D721Med (cell line): Measurements from ENCODE around the gene SUPT20HL2.

Source experiments
- DNase-seq: peaks from one replicate; pipeline ENCODE4 v3.0.0; 2011; ENCODE audit warnings: low spot score; ENCODE audit not compliant: insufficient read length
- FAIRE-seq: peaks from 2 replicates; lab custom pipeline; 2011; peaks lifted over from hg19 to GRCh38; lab: Jason Lieb, UNC
- TF ChIP-seq, protein P1 (sequence below): IDR thresholded peaks from 2 replicates; pipeline ENCODE4 v1.5.1; 2012; ENCODE audit warnings: mild to moderate bottlenecking, control low read depth; ENCODE audit not compliant: insufficient read depth; ENCODE audit errors: missing control alignments

SUPT20HL2 gene

DNA sequence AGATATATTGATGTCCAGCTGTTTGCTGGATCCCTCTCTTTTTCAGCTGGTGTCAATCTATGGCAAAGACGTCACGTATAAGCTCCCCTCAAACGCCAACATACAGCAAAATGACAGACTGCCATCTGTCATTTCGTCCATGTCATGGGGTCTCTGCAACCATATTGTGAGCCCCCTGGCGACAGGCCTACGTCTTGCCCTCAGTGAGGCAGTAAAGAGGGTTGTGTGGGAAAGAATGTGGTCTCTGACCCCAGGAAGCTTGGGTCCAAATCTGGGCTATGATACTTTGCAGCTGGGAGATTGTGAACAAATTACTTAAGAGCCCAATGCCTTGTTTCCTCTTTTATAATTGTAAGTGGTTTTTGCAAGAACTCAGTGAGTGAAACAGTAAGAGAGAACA is 7.4 kb downstream of the SUPT20HL2 start:
- no peak for FAIRE-seq
- TF ChIP-seq, protein P1, sequence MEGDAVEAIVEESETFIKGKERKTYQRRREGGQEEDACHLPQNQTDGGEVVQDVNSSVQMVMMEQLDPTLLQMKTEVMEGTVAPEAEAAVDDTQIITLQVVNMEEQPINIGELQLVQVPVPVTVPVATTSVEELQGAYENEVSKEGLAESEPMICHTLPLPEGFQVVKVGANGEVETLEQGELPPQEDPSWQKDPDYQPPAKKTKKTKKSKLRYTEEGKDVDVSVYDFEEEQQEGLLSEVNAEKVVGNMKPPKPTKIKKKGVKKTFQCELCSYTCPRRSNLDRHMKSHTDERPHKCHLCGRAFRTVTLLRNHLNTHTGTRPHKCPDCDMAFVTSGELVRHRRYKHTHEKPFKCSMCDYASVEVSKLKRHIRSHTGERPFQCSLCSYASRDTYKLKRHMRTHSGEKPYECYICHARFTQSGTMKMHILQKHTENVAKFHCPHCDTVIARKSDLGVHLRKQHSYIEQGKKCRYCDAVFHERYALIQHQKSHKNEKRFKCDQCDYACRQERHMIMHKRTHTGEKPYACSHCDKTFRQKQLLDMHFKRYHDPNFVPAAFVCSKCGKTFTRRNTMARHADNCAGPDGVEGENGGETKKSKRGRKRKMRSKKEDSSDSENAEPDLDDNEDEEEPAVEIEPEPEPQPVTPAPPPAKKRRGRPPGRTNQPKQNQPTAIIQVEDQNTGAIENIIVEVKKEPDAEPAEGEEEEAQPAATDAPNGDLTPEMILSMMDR: no peak
- no peak for DNase-seq

DNA sequence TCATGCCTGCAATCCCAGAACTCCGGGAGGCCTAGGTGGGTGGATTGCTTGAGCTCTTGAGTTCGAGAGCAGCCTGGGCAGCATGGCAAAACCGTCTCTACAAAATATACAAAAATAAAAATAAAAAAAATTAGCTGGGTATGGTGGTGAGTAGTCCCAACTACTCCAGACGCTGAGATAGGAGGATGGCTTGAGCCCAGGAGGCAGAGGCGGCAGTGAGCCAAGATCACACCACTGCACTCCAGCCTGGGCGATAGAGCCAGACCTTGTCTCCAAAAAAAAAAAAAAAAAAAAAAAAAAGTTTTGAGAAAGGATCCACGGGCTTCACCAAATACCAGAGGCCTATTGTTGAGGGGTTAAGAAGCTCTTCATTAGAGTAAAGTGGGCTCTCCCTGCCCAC is 8.0 kb downstream of the SUPT20HL2 start:
- FAIRE-seq: no peak
- no peak for DNase-seq
- TF ChIP-seq, protein P1: no peak

DNA sequence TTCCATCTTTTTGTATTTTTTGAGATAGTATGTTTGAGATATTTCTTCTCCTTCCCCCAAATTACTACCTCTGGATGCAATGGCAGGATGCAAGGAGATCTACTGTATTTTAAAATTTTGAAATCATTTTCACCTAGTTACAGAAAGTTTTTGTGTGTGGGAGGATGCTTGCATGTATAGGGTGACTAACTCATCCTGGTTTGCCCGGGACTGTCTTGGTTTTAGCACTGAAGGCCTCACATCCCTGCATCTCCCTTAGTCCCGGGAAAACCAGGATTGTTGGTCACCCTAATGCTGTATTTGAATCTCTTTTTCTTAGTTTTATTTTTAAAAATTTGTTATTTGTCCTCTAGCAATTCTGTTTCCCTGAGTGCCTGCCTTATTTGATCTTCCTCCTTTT is 12.1 kb downstream of the SUPT20HL2 start:
- FAIRE-seq: no peak
- TF ChIP-seq, protein P1: no peak
- no peak for DNase-seq

DNA sequence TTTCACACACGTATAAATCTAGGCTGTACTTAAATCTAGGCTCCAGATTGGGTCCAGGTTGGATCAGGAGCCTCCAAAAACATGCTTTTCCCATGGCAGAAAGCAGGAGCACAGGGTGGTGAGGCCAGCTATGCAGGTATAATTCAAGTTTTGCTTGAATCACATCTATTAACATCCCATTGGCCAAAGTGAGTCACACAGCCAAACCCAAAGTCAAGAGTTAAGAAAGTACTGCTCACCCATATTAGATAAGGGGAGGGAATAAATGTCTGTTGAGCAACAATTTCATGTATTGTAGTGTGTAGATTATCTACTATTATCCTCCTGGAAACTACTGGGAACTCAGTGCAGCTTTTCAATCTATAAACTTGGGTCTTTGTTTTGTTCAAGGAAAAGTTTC is 12.8 kb downstream of the SUPT20HL2 start:
- TF ChIP-seq, protein P1: no peak
- DNase-seq: no peak
- no peak for FAIRE-seq

DNA sequence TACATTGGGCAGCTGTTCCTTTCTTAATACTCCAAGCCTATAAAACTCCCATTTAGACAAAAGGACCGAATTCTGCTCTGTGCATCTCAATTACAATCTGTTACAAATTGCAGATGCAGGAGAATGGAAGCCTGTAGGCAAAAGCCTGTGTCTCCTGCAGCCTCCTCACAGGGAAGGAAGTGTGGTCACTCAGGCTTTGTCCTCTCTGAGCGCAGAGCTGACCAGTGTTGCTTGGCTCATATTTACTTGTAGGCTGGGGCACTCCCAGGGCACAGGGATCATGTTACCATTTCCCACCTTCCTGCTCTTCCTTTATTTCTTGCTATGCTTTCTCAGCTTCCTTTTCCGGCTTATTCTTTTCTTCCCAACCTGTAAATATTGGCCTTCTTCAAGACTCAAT is 15.7 kb downstream of the SUPT20HL2 start:
- DNase-seq: no peak
- FAIRE-seq: no peak
- TF ChIP-seq, protein P1: no peak

DNA sequence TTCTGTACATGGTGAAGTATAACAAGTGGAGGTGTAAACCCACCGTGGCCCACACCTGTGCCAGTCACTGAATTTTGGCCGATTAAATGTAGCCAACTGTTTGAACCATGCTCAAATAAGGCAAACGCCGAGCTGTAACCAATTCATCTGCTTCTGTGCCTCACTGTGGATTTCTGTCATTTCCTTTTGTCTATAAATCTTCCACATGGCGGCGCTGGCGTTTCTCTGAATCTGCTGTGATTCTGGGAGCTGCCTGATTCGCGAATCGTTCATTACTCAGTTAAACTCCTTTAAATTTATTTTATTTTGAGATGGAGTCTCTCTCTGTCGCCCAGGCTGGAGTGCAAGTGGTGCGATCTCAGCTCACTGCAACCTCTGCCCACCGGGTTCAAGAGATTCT is 19.2 kb downstream of the SUPT20HL2 start:
- no peak for FAIRE-seq
- TF ChIP-seq, protein P1: peak; percentile 27
- no peak for DNase-seq

DNA sequence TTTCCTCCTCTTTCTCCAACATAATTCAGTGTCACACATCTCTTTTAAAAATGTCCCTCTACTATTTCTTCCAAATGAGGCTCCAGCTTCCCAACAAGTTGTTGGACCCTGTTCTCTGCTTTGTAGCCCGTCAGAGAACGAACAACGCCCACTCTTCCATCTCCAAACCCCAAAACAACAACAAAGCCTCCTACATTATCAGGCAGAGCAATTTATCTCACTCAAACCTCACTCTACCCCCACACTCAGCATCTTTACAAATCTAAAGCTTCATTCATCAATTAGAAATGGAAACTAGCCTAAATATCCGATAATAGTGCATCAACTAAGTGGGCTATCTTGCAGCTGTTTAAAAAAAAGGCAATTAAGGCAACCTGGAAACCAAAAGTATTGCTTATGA is 20.5 kb downstream of the SUPT20HL2 start:
- TF ChIP-seq, protein P1: no peak
- FAIRE-seq: no peak

More for the DNA sequence above, 20.5 kb downstream of the SUPT20HL2 start:
- DNase-seq: no peak
